Uterus (tissue), 2 donors: ENCODE measurements around the gene ZMAT3.

Experiments used
- CTCF ChIP-seq, 4 experiments: fragments of 200-600 bp in 2 of 4; fragments of 450-650 bp in 2 of 4; sonication (generic) in 2 of 4; IDR thresholded peaks; one replicate each; pipeline ENCODE4 v1.5.1; 2016 to 2019; ENCODE audit warnings: antibody characterized with exemption in 4 of 4, mild to moderate bottlenecking in 2 of 4, moderate library complexity in 1 of 4
- POLR2A ChIP-seq, 2 donors: fragments of 450-650 bp; IDR thresholded peaks; one replicate each; pipeline ENCODE4 v1.6.1; 2016; ENCODE audit warnings: antibody characterized with exemption in 2 of 2, mild to moderate bottlenecking in 1 of 2, moderate library complexity in 1 of 2

GRCh38 chr3:179000144-179000543 lies 71.5 kb downstream of the ZMAT3 start:
- TF ChIP-seq CTCF (IDR thresholded peaks at IDR 0.05): no peak
- TF ChIP-seq POLR2A (IDR thresholded peaks at IDR 0.05): no peak
